Fibroblast of pulmonary artery (primary cell): ENCODE measurements around the gene DMTF1.

ENCODE experiments used
- DNase-seq: peaks from one replicate; pipeline ENCODE4 v3.0.0-alpha.2; 2010; ENCODE audit warnings: low read depth
- H3K4me3 ChIP-seq: replicated peaks from 2 replicates; pipeline ENCODE4 v1.5.1; 2011; ENCODE audit warnings: low read depth, mild to moderate bottlenecking, control low read depth, low read length, moderate library complexity
- CTCF ChIP-seq: IDR thresholded peaks from 2 replicates; pipeline ENCODE4 v1.5.1; 2011; ENCODE audit warnings: mild to moderate bottlenecking, control low read depth, low read length, inconsistent platforms; ENCODE audit errors: missing control alignments

The DMTF1 gene

GRCh38 chr7:87129332-87129731 is 22.9 kb upstream of the DMTF1 start:
- DNase-seq, result no peak
- no peak for TF ChIP-seq CTCF

GRCh38 chr7:87129848-87130247 is 22.4 kb upstream of the DMTF1 start:
- TF ChIP-seq CTCF, result no peak
- no peak for DNase-seq
- H3K4me3 ChIP-seq, result no peak overlapping the region

More at GRCh38 chr7:87129332-87129731, 22.9 kb upstream of the DMTF1 start:
- no peak overlapping the region for H3K4me3 ChIP-seq

- no peak for TF ChIP-seq CTCF
- DNase-seq, result peak; percentile 69
- H3K4me3 ChIP-seq, result no peak overlapping the region
Observed at GRCh38 chr7:87131771-87132170, 20.5 kb upstream of the DMTF1 start.

GRCh38 chr7:87137271-87137670 is 15.0 kb upstream of the DMTF1 start:
- no peak for DNase-seq
- no peak for TF ChIP-seq CTCF
- H3K4me3 ChIP-seq, result no peak overlapping the region

GRCh38 chr7:87139514-87139913 is 12.7 kb upstream of the DMTF1 start:
- TF ChIP-seq CTCF, result no peak
- no peak for DNase-seq
- H3K4me3 ChIP-seq, result no peak overlapping the region

GRCh38 chr7:87140271-87140748 is 11.9 kb upstream of the DMTF1 start:
- peak; percentile 21 for DNase-seq
- no peak for TF ChIP-seq CTCF
- H3K4me3 ChIP-seq, result no peak overlapping the region

GRCh38 chr7:87144173-87144657 is 8.0 kb upstream of the DMTF1 start:
- no peak for DNase-seq
- no peak overlapping the region for H3K4me3 ChIP-seq
- no peak for TF ChIP-seq CTCF
